Measurements from ENCODE around the gene MON2. TPM values are rescaled to one million over a fixed set of nuclear protein-coding genes. Genes with fewer than 3 reads are reported as not detected.

Gene MON2
- total RNA-seq, 6 experiments from 2014 or later: 29.6 to 44.1 (median 38.8) TPM

DNA sequence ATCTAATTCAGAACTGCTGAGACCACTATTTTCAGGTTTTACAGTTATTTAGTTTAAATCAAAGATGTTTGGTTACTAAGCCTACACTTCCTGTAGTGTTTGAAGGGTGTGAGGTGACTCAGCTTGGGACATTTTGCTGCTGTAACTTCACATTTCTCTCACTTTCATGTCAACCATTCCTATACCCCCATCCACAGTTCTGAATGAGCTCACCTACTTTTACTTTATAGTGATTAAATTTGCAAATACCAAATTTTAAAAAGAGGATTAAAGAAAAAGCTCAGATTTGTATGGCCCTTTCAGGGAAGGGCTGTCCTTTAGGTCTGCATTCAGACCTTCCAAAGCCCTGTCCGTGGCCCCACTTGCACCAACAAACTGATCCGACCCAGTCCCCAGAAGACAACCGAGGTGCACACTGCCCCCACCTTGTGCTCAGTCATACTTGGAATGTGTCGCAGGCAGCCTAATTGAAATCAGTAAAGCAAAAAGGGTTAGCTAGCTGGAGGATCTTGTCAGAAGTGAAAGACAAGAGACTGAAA is 174.4 kb downstream of the MON2 start:
- Mint-ChIP-seq H3K36me3 (ENCODE audit: low read depth) (peaks cover 1% of the 10 kb centered on the region; the same call in 1 of the 2 replicates), H3K27ac (peak overlapping the region; percentile 29), H3K27me3 (ENCODE audit: insufficient read depth) (no peaks in the 10 kb centered on the region; the same call in 1 of the 2 replicates), H3K9me3 (no peaks in the 10 kb centered on the region), H3K4me3 (no peak overlapping the region), H3K4me1 (ENCODE audit: low read depth) (peaks cover 14% of the 10 kb centered on the region)
- peak; percentile 67 for DNase-seq
- TF ChIP-seq, protein P1, sequence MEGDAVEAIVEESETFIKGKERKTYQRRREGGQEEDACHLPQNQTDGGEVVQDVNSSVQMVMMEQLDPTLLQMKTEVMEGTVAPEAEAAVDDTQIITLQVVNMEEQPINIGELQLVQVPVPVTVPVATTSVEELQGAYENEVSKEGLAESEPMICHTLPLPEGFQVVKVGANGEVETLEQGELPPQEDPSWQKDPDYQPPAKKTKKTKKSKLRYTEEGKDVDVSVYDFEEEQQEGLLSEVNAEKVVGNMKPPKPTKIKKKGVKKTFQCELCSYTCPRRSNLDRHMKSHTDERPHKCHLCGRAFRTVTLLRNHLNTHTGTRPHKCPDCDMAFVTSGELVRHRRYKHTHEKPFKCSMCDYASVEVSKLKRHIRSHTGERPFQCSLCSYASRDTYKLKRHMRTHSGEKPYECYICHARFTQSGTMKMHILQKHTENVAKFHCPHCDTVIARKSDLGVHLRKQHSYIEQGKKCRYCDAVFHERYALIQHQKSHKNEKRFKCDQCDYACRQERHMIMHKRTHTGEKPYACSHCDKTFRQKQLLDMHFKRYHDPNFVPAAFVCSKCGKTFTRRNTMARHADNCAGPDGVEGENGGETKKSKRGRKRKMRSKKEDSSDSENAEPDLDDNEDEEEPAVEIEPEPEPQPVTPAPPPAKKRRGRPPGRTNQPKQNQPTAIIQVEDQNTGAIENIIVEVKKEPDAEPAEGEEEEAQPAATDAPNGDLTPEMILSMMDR (IDR thresholded peaks at IDR 0.05): no peak

DNA sequence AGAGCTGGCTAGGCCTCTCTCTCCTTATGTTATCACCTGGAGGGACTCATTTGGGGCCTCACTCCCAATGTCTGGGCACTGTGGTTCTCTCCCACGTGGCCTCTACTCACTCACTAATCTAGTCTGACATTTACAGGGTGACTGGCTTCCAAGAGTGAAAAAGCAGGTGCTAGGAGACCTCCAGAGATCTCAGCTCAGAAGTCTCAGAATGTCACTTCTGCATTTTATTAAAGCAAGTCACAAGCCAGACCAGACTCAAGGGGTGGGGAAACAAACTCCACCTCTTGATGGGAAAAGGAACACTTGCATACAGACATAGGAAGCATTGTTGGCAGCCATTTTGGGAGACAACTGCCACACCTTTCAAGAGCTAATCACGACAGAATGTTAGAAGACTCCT is 175.9 kb downstream of the MON2 start:
- Mint-ChIP-seq H3K36me3 (ENCODE audit: low read depth) (peaks cover 16% of the 10 kb centered on the region; the same call in 1 of the 2 replicates), H3K9me3 (no peaks in the 10 kb centered on the region), H3K27ac (no peak overlapping the region), H3K4me1 (ENCODE audit: low read depth) (peaks cover 14% of the 10 kb centered on the region), H3K4me3 (no peak overlapping the region), H3K27me3 (ENCODE audit: insufficient read depth) (no peaks in the 10 kb centered on the region; the same call in 1 of the 2 replicates)
- TF ChIP-seq, protein P1 (IDR thresholded peaks at IDR 0.05): no peak
- no peak for DNase-seq

DNA sequence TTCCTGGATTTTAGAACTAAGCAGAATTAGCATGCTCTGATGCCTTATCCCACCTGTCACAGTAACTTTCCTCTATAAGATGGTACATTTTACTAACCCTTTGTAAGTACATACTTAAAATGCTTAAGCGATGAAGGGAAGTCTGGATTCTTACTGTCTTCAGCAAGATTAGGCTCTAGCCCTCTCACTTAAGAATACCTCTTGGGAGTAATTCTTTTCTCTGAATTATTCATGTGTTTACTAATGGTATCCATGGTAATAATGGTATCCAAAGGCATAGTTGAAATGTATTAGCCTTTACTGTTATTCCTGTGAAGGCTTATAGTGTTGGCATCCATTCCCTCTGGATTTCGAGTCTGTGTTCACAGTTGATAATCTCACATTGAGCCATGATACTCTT is 176.9 kb downstream of the MON2 start:
- DNase-seq: no peak
- H3K36me3 Mint-ChIP-seq (ENCODE audit: low read depth): peaks cover 23% of the 10 kb centered on the region
- TF ChIP-seq, protein P1 (IDR thresholded peaks at IDR 0.05): no peak

DNA sequence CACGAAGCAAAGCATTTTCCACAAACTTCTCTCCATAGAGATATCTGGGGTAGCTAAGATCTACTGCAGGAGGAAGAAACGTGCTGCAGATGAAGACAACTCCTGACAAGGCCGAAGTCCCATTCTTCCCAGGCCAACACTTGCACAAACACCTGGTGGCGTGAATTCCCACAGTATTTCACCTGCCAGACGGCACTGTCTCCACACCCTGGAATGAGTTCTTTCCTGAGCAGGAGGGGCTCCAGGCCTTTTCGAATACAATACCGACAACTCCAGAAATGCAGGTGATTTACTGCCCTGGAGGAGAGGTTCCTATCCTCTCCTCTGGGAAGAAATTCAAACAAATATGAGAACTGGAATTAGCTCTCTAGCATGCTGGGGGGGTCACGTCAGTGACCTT is 179.9 kb downstream of the MON2 start:
- DNase-seq: no peak
- TF ChIP-seq, protein P1 (IDR thresholded peaks at IDR 0.05): no peak
- H3K4me3 Mint-ChIP-seq: no peak overlapping the region
- no peaks in the 10 kb centered on the region for H3K9me3 Mint-ChIP-seq
- H3K27me3 Mint-ChIP-seq (ENCODE audit: insufficient read depth): peaks cover 3% of the 10 kb centered on the region
- no peak overlapping the region for H3K27ac Mint-ChIP-seq
- peaks cover 11% of the 10 kb centered on the region for H3K4me1 Mint-ChIP-seq (ENCODE audit: low read depth)
- peaks cover 23% of the 10 kb centered on the region for H3K36me3 Mint-ChIP-seq (ENCODE audit: low read depth)

More for the DNA sequence above, 176.9 kb downstream of the MON2 start:
- Mint-ChIP-seq H3K27ac (no peak overlapping the region), H3K27me3 (ENCODE audit: insufficient read depth) (peaks cover 3% of the 10 kb centered on the region), H3K4me3 (no peak overlapping the region), H3K4me1 (ENCODE audit: low read depth) (peaks cover 14% of the 10 kb centered on the region), H3K9me3 (no peaks in the 10 kb centered on the region)

DNA sequence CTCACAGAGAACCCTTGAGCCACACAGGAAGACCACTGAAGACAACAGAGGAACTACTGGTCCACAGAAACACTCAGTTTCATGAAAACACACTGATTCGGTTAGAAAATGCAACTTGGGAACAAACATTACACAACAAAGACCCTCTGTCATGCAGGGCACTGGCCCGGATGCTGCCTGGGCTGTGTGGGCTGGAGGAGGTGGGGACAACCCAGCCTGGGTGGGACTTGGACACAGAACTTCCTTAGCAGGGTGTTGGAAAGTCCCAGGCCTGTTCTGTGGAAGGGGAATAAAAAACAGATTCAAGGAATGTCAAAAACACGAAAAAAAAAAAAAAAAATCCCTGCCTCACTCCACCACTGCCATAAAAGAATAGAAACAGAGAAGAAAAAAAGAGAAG is 181.0 kb downstream of the MON2 start:
- DNase-seq: no peak
- H3K27ac Mint-ChIP-seq: no peak overlapping the region
- peaks cover 3% of the 10 kb centered on the region for H3K27me3 Mint-ChIP-seq (ENCODE audit: insufficient read depth)
- no peaks in the 10 kb centered on the region for H3K9me3 Mint-ChIP-seq
- TF ChIP-seq, protein P1 (IDR thresholded peaks at IDR 0.05): no peak
- peaks cover 7% of the 10 kb centered on the region; the same call in 1 of the 2 replicates for H3K4me1 Mint-ChIP-seq (ENCODE audit: low read depth)
- H3K4me3 Mint-ChIP-seq: no peak overlapping the region
- peaks cover 23% of the 10 kb centered on the region for H3K36me3 Mint-ChIP-seq (ENCODE audit: low read depth)
